GM18870 (cell line): Measurements from ENCODE around the gene PBX1.
"Not testable (repeated sequence)": the region's sequence is repeated elsewhere in the genome, so short reads cannot be mapped to it uniquely, and the experiment has no call there.

Experiments
- ATAC-seq: cut with Tn5 transposase; IDR thresholded peaks from one replicate; pipeline ENCODE4 v1.9.1; 2021; ENCODE audit warnings: moderate library complexity; ENCODE audit not compliant: unreplicated experiment

The PBX1 gene

DNA sequence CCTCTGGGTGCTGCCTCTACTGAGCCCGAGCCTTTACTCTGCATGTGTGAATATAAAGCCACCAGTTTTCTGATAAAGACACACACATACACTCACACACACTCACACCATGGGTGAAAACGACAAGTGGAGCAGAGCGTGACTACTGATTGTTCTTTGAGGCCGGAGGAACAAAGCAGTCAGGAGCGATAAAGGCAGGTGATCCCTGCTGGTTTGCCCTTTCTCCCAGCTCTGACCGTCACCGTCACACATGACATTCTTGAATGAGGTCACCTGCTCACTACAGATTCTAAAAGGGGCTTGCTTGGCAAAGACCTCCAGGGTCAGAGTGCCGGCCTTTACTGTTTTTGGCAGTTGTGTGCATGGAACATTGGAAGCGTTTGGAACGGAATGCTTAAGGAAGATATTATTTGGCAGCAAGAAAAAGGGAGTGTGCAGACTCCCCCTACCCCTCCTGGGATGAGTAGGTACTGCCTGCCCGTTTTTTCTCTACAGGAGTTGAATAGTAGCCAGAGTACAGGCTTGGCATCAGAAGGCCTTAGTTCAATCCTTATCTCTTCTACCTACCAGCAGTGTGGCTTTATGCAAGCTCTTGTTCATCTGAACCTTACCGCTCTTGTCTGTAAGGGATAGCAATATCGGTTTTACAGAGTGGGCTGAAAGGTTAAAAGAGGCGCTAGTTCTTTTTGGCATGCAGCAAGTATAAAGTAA is 79.7 kb downstream of the PBX1 start:
- no peak for ATAC-seq

DNA sequence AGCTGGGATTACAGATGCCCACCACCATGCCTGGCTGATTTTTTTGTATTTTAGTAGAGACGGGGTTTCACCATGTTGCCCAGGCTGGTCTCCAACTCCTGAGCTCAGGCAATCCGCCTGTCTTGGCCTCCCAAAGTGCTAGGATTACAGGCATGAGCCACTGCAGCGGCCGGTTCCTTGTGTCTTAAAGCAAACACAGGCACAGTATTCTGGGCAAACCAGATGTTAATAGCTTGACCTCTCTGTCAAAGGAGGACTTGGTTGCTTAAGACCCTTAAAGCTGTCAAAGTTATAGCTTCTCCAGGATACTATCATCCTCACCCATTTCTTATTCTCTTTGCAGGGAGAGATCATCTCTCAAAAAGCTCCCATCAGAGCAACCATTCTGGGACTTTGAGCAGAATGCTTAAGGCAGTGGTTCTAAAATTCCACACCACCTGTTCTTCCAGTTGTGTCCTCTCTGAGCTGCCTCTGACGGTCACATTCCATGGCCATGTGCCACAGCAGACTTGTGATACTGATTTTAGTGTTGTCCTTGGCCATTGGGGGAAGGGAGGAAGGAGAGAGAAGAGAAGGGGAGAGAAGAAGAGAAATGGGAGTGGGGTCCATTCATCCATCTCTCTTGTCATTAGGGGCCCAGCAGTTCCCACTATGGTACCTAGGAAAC is 81.8 kb downstream of the PBX1 start:
- ATAC-seq: no peak

DNA sequence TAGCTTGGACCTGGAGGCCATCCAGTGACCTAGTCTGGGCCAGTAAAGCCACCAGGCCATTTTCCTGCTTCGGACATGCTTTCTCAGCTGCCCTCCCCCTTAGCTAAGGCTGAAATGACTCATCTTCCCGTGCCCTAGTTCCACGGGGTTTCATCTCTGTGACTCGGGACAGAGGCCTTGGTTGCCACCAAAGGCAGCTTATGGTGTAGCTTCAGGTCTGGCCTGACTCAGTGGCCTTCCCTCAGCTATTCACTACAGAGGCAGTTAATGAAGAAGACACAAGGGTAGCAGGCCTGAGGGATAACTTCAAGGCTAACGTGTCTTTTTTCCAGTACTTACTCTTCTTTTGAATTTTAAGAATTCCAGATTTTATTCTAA is 82.4 kb downstream of the PBX1 start:
- ATAC-seq: no peak

DNA sequence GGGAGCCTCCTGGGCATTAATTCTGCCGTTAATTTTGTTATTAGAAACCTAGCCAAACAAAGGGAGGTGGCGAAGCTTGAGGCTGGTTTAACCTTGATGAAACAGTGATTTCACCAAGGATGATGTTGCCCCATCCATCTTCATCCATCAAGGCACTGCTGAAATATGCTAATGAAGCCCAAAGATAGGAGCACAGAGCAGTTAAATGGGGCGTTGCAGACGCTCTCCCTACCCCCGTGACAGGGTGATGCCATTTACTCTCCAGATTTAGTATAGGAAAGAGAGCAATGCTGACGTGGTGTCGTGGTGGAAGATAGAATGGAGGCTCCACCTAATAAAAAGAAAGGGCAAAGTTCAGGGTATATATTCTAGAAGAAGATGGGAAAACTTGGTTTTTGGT is 84.0 kb downstream of the PBX1 start:
- no peak for ATAC-seq

DNA sequence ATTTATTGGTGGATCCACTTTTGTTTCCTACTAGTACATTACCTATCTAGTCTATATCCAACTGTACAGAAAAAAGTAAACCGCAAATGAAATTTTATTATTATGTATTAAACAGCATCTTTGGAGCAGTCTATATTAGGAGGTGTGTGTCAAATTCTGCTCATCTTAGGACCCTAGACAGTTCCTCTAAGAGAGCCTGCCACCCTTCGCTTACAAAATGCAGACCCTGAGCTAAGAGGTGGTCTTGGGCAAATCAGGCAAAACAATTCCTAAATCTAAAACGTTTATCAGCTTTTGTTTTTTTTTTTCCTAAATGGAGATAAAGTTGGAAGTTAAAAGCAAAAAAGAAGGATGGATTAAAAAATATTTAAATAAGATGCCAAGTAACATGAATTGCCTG is 85.3 kb downstream of the PBX1 start:
- ATAC-seq: no peak

DNA sequence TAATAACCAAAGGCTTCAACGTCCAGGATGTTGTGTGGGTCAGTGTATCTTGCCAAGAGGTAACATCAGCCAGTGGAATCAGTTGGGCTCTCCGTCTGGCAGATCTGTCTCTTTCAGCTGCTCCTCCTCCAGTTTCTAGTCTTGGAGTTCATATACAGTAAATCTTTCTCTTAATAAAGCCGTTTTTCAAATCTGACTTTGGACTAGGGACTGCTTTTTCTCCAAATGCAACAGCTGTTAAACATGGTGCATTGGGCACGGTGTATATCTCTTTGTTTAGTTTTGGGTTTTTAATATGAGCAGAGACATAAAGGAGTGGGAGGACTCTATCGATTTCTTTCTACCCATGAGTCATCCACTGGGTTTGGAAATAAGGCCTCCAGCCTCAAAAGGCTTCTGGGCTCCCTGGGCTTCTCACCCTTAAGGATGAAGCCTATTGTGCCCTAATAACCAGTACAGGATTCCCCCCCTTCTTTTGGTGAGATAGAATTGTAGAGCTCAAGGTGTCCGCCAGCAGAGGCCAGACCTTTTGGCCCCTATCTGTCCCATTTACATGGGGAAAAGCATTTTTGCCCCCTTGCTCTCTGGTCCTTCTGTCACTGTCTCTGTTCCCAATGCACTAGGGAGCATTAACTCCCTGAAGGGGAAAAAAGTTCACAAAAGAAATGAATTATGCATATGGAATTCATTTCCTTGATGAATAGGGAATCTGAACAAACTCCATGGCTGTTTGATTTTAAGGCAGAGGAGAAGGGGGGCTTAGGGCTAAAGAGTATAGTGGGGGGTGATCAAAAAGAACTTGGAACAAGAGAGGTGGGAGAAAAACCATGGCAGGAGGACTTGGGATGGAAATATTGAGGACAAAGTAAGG is 86.0 kb downstream of the PBX1 start:
- no peak for ATAC-seq

DNA sequence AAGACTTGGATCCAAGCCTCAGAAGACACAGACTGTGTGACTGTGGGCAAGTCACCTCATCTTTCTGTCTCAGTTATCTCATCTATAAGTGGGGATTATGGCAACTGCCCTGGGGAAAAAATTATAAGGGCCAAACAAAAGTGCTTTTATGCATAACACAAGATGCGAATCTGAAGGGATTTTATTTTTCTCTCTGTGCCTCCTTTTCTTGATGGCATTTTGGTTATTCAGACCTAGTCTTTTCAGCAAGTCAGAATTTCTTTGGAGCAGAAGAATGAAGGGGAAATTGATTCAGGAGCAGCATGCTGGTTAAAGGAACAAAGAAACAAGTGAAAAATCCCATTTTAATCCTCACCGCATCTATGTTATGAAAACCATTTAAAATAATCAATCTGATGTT is 86.9 kb downstream of the PBX1 start:
- no peak for ATAC-seq

DNA sequence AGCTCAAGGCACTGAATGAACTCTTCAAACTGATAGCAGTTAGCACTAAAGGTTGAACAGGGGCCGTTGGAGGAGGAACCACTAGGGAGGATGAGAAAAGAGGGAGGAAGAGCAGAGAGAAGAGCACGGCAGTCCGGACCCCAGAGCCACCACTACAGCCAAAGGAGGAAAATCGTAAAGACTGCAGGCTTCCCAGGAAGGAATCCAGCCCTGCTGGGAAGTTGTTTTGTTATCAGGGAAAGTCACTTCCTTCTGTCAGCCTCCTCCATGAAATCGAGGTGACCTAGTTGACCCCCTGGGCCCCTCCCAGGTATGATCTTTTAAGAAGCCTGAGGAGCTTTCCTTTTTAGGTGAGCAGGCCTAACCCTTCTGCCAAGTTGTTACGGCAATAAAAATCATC is 88.2 kb downstream of the PBX1 start:
- no peak for ATAC-seq

DNA sequence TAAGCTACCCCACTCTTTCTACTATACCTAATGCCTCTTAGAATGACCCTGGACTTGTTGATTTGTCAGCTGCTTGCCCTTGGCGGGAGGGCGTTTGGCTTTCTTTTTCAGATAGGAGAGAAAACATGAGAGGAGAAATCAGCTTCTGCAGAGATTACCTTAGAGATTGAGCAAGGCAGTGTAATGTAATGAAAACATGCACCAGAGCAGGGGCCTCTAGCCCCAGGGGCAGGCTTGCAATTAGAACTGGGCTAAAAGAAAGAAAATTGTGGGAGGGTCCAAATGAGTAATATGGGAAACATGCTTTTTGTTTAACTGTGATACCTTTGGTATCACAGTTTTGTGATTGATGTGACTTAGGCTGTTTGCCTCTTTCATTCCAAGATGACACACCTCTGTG is 89.7 kb downstream of the PBX1 start:
- ATAC-seq: no peak

DNA sequence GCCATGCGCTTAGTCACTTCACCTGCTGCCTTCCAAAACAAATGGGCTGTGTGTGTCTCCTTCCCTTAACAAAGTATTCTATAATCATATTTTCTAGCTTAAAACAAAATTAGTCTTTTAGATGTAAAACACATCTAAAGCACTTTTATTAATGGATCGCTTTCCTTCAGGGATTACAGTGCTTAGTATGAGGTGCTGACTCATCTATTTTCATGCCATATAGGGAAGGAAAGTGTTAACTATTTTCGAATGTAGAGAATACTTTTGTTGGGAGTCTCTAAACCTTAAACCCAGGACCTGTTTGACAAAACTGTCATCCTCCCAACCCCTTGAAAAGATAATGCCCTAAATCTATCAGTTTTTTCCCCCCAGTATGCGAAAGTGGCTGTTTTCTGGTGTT is 90.2 kb downstream of the PBX1 start:
- no peak for ATAC-seq

DNA sequence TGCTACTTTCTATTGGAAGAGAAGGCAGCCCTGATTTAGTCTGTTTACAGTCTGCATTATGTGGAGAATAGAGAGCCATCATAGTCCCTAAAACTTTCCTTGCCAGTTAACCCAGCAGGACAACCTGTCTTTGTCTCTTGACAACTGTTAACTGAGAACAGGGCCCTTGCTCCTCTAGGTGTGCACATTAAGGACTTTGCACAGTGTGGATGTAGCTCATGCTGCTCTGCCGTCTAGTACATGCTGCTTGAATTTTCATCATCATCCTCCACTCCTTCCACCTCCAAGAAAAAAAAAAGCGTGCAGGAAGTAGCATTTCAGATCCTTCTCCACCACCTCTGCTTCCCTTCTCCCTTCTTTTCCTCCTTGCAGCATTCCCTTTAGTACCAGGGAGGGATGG is 91.5 kb downstream of the PBX1 start:
- no peak for ATAC-seq

DNA sequence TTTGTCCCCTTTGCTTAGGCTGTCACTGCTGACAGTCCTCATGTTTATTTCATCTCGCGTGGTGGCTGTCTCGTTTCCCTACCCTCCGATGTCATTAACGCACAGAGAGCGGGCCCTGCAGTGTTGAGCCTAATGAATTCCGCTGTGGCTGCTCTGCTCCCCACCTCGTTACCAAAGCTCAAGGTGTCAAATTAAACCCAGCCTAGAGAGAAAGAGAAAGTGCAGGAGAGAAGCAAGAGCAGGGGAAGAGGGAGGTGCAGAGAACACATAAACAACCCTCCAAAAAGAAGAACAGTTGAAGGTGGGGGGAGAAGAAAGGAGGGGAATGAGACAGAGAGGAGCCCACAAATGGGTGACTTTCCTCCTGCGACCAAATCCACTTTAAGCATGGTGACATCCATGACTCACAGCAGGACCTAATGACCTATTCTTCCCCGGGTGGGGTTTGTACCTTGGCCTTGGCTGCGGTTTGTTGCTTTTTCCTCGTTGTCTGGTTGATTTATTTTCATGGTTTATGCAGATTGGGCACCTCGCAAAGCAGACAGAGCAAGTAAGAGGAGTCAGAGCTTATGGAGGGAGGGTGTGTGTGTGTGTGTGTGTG is 92.5 kb downstream of the PBX1 start:
- ATAC-seq: no peak

DNA sequence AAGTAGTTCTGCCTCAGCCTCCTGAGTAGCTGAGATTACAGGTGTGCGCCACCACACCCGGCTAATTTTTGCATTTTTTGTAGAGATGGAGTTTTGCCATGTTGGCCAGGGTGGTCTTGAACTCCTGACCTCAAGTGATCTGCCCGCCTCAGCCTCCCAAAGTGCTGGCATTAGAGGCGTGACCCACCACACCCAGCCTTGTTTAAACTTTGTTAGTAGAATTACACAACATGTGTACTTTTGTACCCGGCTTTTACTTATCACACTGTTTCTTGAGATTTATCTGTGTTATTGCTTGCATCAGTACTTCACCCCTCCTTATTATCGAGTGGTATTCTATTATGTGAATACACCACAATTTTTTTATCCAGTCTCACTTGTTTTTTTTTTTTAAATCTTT is 94.0 kb downstream of the PBX1 start:
- not testable (repeated sequence) for ATAC-seq

DNA sequence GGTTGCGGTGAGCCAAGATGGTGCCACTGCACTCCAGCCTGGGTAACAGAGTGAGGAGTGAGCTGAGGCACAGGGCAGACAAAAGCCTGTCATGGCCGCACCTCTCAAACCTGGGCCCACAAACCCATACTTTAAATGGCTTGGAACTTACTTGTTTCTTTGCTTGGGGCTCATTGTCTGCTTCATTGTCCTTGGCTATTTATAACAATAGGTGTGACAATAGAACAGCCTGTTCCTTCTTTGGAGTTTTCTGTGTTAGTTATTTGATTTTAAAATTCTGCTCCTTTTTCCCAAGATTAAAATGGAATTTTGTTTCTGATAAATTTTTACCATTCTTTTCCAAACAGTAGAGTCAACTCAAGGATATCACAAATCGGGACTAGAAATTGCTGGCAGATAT is 94.7 kb downstream of the PBX1 start:
- no peak for ATAC-seq

DNA sequence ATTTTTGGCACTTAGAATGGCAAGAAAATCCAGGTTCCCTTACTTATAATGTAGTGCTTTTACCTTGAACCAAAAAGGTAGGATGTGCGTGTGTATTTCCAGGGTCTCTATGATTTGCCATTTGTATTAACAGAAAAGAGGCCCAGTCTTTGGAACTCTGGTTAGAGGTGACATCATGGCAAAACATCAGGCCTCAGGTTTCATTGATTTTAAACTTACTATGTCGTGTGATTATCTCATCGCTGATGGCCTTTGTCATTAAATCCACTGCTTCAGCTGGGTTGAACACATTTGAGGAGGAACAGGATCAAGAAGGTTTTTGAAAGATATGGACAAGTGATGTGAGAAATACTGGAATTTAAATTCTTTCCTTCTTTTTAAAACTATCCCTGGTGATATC is 95.2 kb downstream of the PBX1 start:
- no peak for ATAC-seq

DNA sequence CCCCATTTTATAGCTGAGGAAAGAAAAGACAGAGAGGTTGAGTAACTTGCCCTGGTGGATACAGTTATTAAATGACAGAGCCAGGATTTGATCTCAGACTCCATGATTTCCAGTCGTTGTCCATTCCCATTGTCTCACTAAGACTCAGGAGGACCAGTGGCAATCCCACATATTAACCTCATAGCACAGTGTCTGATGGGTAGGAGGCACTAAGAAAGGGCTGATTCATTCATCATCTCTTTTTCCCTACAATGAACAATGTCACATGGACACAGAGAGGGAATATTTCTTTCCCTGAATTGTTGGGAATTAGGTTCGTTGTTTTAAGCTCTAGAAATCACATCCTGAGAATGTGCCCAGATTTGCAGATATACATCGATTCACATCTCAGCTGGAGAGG is 99.9 kb downstream of the PBX1 start:
- no peak for ATAC-seq

DNA sequence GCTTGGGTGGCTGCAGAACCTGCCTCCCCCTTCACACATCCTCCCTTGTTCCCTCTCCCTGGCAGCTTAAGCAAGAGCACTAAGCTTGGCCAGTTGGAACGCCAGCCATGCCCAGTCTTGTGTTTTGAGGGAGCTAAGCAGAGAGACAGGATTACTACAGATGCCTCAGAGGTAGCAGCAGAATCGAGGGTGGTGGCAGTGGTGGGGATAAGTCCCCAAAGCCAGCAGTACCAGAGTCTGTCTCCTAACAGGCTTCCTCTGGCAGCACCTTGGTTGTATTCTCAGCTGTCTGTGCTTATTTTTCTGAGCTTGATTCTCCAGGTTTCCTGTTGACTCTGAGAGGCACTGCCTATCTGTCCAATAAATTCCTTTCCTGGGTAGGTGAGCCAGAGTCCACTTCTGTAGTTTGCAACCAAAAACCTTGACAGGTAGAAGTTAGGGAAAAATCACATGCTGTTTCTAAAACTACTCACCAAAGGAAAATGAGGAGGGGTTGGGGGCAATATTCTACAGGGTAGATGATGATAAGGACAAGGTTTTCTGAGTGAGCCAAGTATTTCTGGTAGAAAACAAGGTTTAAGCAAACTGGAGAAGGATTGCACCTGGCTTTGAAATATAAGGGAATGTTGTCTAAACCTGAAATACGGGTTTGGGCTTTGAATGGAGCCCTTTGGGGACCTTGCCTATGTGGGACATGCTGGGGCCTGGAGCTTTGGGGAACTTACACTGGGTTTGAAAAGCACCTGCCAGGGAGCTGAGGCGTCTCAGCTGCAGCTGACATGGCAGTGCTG is 100.8 kb downstream of the PBX1 start:
- no peak for ATAC-seq

DNA sequence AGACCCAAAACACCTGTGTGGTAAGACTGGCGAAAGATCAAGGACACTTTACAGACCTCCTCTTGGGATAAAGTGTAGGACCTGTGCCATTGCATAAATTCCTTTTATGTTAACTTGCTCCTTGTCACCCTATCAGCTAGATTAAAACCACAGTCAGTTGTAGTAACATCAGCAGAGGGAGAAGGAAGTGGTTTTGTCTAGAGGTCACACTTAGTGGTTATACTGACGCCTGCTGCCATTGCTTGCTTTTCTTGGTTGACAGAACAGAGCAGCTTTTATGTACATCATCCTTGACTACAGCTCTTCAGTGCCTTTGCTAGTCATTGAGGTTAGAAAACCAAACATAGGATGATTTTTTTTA is 101.4 kb downstream of the PBX1 start:
- ATAC-seq: peak; percentile 77

DNA sequence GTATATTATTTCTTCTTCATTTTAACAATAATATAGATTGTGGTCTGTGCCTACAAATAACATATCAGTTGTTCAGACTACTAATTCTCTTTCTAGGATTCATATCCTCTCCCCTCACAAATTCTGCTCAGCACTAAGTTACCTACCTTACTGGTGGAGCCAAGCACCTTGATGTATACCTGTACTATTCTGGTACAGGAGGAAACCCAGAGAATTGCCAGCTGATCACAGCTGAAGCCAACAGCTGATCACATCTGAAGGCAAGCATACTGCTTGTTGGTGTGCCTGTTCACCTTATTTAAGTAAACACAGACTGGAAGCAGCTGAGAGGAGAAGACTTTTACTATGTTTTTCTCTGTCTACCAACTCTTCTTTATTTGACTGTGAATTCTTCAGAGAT is 101.8 kb downstream of the PBX1 start:
- ATAC-seq: peak; percentile 7

DNA sequence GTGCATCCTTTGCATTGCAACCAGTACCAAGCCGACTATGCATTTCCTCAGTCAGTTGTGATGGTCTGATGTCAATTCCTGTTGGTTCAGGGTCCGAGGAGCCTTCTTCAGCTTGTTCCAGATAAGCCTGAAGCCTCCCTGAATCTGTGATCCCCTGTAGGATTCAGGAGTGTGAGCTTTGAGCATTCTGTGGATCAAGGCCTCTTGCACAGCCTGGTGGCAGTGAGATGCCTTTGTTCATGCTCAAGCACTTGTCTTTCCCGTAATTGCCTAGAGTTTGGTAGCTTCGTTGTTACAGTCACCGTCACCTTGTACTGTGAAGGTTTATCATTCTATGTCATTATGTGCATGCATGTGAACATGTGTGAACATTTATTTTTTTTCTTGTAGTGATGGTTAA is 103.5 kb downstream of the PBX1 start:
- ATAC-seq: no peak

DNA sequence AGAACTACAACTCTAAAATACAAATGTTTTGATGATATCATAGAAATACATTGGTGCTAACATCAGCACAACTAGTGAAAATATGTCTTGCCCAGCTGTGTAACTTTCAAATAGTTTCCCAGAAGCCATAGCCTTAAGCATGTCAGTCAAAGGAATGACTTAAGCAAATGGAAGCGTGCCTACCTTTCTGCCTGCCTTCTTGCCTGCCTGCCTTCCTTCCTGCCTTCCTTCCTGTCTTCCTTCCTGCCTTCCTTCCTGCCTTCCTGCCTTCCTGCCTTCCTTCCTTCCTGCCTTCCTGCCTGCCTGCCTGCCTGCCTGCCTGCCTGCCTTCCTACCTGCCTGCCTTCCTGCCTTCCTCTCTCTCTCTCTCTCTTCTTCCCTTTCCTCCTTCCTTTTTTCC is 104.0 kb downstream of the PBX1 start:
- no peak for ATAC-seq
